GM12873 (cell line): ENCODE data around the gene PDS5B.
A peak's percentile ranks its signal among the peaks of the same experiment; 100 is the strongest.

ENCODE experiments used
- CTCF ChIP-seq: IDR thresholded peaks from 2 replicates; pipeline ENCODE4 v1.5.1; 2012; ENCODE audit warnings: low read depth, mild to moderate bottlenecking, moderate library complexity, low read length, control low read depth; ENCODE audit not compliant: insufficient read depth; ENCODE audit errors: missing control alignments

The PDS5B gene

DNA sequence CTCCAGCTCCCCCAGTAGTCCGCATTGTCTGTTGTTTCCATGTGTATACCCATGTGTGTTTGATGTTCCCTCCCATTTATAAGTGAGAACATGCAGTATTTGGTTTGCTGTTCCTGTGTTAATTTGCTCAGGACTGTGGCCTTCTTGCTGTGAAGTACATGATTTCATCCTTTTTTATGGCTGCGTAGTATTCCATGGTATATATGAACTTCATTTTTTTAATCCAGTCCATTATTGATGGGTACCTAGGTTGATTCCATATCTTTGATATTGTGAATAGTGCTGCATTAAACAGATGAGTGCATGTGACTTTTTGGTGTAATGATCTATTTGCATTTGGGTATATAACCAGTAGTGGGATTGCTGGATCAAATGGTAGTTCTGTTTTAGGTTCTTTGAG lies 175.2 kb downstream of the PDS5B start:
- no peak for TF ChIP-seq CTCF

DNA sequence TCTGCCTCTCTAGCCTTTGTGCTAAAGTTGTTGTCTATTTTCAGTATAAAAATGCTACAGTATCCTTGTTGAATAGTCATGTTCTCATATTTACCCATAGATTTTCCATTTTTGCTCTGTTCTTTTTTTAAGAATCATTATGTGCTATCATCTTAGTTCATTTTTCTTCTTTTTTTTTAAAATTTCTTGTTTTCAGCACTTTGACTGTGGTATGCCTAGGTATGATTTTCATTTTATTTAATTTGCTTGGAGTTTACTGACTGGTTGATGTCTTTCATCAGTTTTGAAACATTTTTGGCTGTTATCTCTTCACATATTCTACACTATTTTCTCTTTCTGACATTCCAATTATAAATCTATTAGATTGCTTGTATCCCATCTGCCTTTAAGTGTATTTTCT lies 192.9 kb downstream of the PDS5B start:
- TF ChIP-seq CTCF, result no peak

GRCh38 chr13:32781906-32782305 lies 195.7 kb downstream of the PDS5B start:
- TF ChIP-seq CTCF, result no peak

DNA sequence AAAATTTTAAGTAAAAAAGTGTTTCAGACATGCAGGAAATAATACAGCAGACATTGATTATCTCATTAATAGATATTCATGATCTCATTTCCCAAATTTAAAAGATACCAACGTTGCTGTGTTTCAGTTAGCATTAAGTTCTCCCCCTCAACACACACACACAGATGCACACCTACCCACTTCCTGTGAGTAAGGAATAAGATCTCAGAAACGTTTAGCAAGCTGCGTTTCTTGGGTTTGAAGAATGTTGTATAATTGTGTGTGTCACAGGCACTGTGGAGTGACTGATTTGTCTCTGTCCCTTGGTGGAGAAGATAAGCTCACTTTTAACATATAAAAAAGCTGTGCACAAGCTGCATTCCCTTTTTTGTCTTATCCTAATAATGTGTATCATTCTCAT lies 196.8 kb downstream of the PDS5B start:
- no peak for TF ChIP-seq CTCF

DNA sequence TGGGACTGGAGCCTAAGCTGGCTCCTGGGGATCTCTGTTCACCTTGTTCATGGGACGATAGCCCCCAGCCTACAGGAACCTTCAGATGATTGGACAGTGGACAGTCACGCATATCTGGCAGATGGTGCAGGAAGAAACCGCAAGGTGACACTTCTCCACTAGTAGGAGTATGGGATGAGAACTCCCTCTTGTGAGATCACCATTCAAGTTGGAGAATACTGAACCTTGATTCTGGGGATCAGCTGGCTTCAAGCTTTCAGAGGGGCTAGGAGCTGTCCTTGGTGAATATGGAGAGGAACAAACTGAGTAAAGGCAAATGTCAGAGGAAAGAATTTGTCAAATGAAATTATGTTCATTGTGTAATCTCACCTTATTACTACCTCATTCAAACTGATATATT lies 204.5 kb downstream of the PDS5B start:
- TF ChIP-seq CTCF, result peak; percentile 16

DNA sequence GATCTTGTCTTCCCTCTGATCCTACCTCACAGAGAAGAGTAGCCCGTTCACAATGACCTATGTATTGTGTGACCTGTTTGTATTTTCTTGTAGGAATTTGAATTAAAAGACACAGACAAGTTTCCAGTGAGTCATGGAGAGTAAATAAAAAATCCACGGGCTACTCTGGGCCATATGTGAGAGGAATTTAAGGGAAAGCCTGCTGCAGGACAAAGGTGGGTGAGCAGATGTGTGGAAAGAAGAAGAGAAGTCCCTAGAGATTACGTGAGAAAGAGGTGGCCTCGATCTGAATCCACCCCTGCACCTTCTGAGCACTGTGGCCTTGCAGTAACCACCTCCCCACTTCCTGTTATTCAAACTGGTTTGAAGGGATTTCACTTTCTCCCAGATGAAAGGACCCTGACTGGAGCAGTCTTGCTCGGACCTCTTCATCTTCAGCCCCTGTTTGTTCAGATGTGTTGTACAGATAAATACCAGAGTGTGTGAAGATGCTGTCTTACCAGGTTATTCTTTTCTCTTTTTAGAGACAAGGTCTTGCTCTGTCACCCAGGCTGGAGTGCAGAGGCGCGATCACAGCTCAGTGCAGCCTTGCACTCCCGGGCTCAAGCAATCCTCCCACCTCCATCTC lies 205.4 kb downstream of the PDS5B start:
- no peak for TF ChIP-seq CTCF

DNA sequence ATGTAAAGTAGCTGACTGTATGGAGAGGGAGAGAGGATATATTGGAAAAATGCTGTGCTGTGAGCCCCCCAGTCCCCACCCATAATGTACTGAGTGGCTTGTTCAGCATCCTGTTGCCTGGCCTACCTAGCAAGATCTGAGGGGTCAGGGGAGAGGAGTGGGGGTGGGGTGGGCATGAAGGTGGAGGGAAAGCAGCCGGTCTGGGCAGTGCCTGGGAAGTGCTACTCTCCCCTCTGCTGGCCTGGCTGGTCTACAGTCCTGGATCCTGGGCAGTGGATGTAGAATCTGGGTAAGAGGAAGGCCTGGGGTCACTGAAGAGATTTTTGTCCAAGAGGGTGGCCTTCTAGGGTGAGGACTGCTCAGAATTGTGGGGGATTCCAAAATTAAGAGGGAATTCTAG lies 210.5 kb downstream of the PDS5B start:
- no peak for TF ChIP-seq CTCF

GRCh38 chr13:32802159-32802558 lies 215.9 kb downstream of the PDS5B start:
- no peak for TF ChIP-seq CTCF
